WTC11 (cell line): ENCODE measurements around the gene LARP1. TPM values are rescaled to one million over a fixed set of nuclear protein-coding genes. Genes with fewer than 3 reads are reported as not detected.

Experiments
- ATAC-seq: fragments of 200-7000 bp; cut with Tn5 transposase; 2 replicates; pipeline ENCODE4 v1.10.0; 2021; ENCODE audit warnings: mild to moderate bottlenecking, moderate library complexity
- CTCF ChIA-PET: fragments of 300-600 bp; sonication (Branson Sonifier 250); formaldehyde crosslinking; loops from one replicate; lab custom pipeline; 2021; ENCODE audit warnings: antibody characterized with exemption; lab: Charles Lee
- POLR2A ChIA-PET: fragments of 350-600 bp; sonication (Branson Sonifier 250); formaldehyde crosslinking; loops from one replicate; lab custom pipeline; 2021; ENCODE audit warnings: antibody characterized with exemption; lab: Charles Lee
- DNase-seq: peaks from one replicate; pipeline ENCODE4 v3.0.0; 2021; ENCODE audit warnings: low spot score
- H3K27ac Mint-ChIP-seq: 2 replicates; pipeline ENCODE4 v1.8.0; 2021; ENCODE audit warnings: mixed read lengths
- H3K27me3 Mint-ChIP-seq: 2 replicates; pipeline ENCODE4 v1.8.0; 2021; ENCODE audit warnings: low read depth, mild to moderate bottlenecking, moderate library complexity, mixed read lengths
- H3K36me3 Mint-ChIP-seq: 2 replicates; pipeline ENCODE4 v1.8.0; 2021; ENCODE audit warnings: mixed read lengths
- H3K4me1 Mint-ChIP-seq: 2 replicates; pipeline ENCODE4 v1.8.0; 2022; ENCODE audit warnings: mixed read lengths
- H3K4me3 Mint-ChIP-seq: 2 replicates; pipeline ENCODE4 v1.8.0; 2021; ENCODE audit warnings: mild to moderate bottlenecking, moderate library complexity, mixed read lengths
- H3K9me3 Mint-ChIP-seq: 2 replicates; pipeline ENCODE4 v1.8.0; 2021; ENCODE audit warnings: mixed read lengths
- AFF4 ChIP-seq: sonication (generic); formaldehyde crosslinking; IDR thresholded peaks from 2 replicates; pipeline ENCODE4 v1.8.1; 2023; ENCODE audit warnings: mild to moderate bottlenecking, missing genetic modification reagents, borderline replicate concordance
- ARID4B ChIP-seq: sonication (generic); formaldehyde crosslinking; IDR thresholded peaks from 2 replicates; pipeline ENCODE4 v1.8.0; 2023; ENCODE audit warnings: missing genetic modification reagents, mild to moderate bottlenecking, borderline replicate concordance
- ATF1 ChIP-seq: sonication (generic); formaldehyde crosslinking; IDR thresholded peaks from 2 replicates; pipeline ENCODE4 v1.8.1; 2023; ENCODE audit warnings: mild to moderate bottlenecking, moderate library complexity, missing genetic modification reagents
- CBFB ChIP-seq: sonication (generic); formaldehyde crosslinking; IDR thresholded peaks from 2 replicates; pipeline ENCODE4 v1.8.1; 2022; ENCODE audit warnings: mild to moderate bottlenecking, low read depth, missing genetic modification reagents
- CDX4 ChIP-seq: fragments of 250-450 bp; sonication (Bioruptor Pico); IDR thresholded peaks from 2 replicates; pipeline ENCODE4 v1.9.0; 2021; ENCODE audit warnings: moderate library complexity, mild to moderate bottlenecking, inconsistent platforms, borderline replicate concordance
- FOXP4 ChIP-seq: sonication (generic); formaldehyde crosslinking; IDR thresholded peaks from 2 replicates; pipeline ENCODE4 v1.8.0; 2022; ENCODE audit warnings: mild to moderate bottlenecking, missing genetic modification reagents
- MLX ChIP-seq: sonication (generic); formaldehyde crosslinking; IDR thresholded peaks from 2 replicates; pipeline ENCODE4 v1.8.1; 2023; ENCODE audit warnings: mild to moderate bottlenecking, missing genetic modification reagents, moderate library complexity
- MXD4 ChIP-seq: fragments of 250-450 bp; sonication (Bioruptor Pico); IDR thresholded peaks from 2 replicates; pipeline ENCODE4 v1.8.0; 2021; ENCODE audit warnings: mild to moderate bottlenecking, moderate library complexity, borderline replicate concordance
- PRRX2 ChIP-seq: fragments of 250-450 bp; sonication (Bioruptor Pico); IDR thresholded peaks from 2 replicates; pipeline ENCODE4 v1.8.0; 2021; ENCODE audit warnings: mild to moderate bottlenecking
- SP1 ChIP-seq: sonication (generic); formaldehyde crosslinking; conservative IDR thresholded peaks from 2 replicates; pipeline ENCODE4 v1.8.1; 2022; ENCODE audit warnings: missing genetic modification reagents
- TEAD4 ChIP-seq: sonication (generic); formaldehyde crosslinking; IDR thresholded peaks from 2 replicates; pipeline ENCODE4 v1.8.0; 2022; ENCODE audit warnings: mild to moderate bottlenecking, missing genetic modification reagents
- ZNF425 ChIP-seq: fragments of 250-450 bp; sonication (Bioruptor Pico); conservative IDR thresholded peaks from 2 replicates; pipeline ENCODE4 v1.9.0; 2021; ENCODE audit warnings: mild to moderate bottlenecking
- ZNF512 ChIP-seq: sonication (generic); formaldehyde crosslinking; IDR thresholded peaks from 2 replicates; pipeline ENCODE4 v1.8.1; 2022; ENCODE audit warnings: missing genetic modification reagents, borderline replicate concordance
- total RNA-seq: library from RNA; stranded (reverse); gene quantifications from 3 replicates; pipeline ENCODE4 v1.2.3, GENCODE V29; 2021

Gene LARP1
- total RNA-seq, 1 experiment from 2014 or later = 406 TPM

GRCh38 chr5:154754460-154755360, 467 bp upstream of the LARP1 start (continued):
- TF ChIP-seq ZNF425 (CRISPR knock-in tag) (no peak), CDX4 (CRISPR knock-in tag) (no peak)

GRCh38 chr5:154756009-154756867, 1.1 kb downstream of the LARP1 start:
- ATAC-seq = no peak
- Mint-ChIP-seq H3K9me3 (no peaks in the 10 kb centered on the region), H3K4me3 (peak overlapping the region; percentile 92), H3K27ac (peak overlapping the region; percentile 91), H3K36me3 (peaks cover 4% of the 10 kb centered on the region), H3K4me1 (peaks cover 53% of the 10 kb centered on the region), H3K27me3 (no peaks in the 10 kb centered on the region)
- POLR2A ChIA-PET = no interaction called here
- no peak for DNase-seq
- CTCF ChIA-PET = no interaction called here
- TF ChIP-seq ARID4B (CRISPR knock-in tag) (peak; percentile 76; the same call in 1 of the 2 replicates), ZNF512 (CRISPR knock-in tag) (no peak), FOXP4 (CRISPR knock-in tag) (0 out of 2 replicates have a peak, but pooled peaks have one; percentile 15), PRRX2 (CRISPR knock-in tag) (no peak), CBFB (no peak), TEAD4 (CRISPR knock-in tag) (no peak), SP1 (CRISPR knock-in tag) (peak; percentile 15; the same call in 1 of the 2 replicates), MLX (CRISPR knock-in tag) (no peak), ATF1 (0 out of 2 replicates have a peak, but pooled peaks have one; percentile 81), AFF4 (no peak), MXD4 (no peak)
